ENCODE measurements around the gene ZNF148.
A peak's percentile ranks its signal among the peaks of the same experiment; 100 is the strongest.
"Not testable (repeated sequence)": the region's sequence is repeated elsewhere in the genome, so short reads cannot be mapped to it uniquely, and the experiment has no call there.

ZNF148 gene

DNA sequence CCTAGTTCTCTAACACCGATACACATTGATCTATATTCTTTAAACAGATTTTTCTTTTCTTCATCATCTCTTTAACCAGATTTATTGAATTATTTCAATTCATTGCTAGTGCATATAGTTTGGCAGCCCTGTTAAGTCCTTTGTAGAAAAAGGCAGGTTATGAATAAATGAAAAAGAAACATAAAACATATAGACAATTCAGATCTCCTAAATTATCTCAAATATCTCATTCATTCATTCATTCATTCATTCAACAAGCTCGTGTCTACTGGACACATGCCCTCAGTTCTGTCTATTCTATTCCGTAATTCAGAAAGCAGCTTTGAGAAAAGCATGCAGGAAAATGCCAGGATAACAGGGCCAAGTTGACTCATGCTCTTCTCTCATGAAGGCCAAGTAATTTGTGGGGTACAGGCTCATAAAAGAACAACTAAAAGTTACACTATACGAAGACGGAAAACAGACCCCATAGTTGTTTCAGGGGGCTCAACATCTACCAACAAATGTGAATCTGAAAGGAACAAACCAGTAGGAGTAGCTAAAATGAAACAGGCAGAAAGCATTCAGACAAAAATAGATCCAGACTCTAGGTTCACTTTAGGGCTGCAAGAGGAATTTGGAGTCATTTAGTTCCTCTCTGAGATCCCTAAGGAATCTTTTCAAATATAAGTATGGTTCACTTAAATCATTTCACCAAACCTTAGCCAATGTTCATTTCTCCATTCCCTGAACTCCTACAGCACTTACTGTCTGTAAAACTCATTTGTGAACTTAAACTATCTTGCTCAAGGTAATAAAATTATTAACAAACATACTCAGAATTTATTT lies 7.5 kb downstream of the ZNF148 start:
- no peak for DNase-seq

DNA sequence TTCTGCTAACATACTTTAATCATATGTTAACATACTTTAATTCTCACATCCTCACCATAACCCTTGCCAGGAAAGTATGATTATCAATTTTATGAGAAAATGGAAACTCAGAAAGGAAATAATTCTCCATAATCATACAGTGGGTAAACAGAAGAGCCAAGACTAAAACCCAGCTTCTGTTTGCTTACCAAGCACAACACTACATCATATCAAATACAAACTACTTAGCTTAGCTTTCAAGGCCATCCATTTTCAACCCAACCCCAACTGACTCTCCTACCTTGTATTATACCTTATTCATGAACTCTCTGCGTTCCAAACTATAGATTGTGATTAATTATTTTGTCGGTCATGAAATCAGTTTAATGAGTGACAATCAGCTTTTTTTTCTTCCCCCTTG lies 9.0 kb downstream of the ZNF148 start:
- DNase-seq: no peak

DNA sequence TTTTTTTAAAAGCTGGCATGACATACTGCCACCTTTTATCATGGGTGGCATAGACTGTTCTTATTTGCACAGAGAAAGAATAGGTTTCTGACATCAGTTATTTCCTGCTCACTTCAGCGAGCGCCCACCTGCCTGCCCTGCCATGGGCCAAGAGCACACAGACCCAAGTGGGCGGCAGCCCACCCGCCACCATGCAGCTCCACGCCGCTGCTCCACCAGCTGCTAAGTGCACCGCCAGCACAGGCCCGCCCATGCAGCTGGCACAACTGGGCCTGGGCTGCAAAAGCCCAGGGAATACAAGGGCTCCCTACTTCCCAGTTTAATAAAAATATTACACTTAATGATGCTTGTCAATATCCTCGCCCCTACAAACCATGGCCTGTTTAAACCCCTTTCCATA lies 15.4 kb downstream of the ZNF148 start:
- no peak for DNase-seq

DNA sequence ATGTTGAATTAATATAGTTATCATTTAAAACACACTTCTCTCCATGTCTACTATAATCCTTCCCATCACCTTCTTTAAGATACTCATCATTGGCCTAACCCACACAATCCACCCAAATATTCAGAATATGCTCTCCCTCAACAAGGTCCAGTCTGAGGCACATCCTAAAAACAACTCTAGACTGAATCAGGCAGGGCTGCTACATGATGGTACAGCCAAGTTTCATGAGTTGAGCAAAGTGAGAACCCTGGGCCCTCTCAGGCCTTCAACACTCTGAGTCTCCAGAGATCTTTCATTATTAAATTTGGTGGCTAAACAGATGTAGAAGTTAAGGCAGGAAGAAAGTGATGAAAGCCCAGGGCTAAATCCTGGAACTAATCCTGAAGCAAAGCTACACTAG lies 16.2 kb downstream of the ZNF148 start:
- no peak for DNase-seq

DNA sequence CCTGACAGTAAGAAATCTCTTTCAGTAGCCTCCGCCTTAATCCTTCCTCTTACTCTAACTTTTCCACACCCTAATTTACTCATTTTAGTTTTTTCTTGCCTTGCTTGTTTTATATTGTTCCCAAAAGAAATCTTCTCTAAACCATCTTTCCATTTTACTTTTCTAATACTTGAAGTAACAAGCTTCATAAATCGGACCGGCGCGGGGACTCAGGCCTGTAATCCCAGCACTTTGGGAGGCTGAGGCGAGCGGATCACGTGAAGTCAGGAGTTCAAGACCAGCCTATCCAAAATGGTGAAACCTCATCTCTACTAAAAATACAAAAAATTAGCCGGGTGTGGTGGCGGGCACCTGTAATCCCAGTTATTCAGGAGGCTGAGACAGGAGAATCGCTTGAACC lies 17.3 kb downstream of the ZNF148 start:
- DNase-seq: no peak

DNA sequence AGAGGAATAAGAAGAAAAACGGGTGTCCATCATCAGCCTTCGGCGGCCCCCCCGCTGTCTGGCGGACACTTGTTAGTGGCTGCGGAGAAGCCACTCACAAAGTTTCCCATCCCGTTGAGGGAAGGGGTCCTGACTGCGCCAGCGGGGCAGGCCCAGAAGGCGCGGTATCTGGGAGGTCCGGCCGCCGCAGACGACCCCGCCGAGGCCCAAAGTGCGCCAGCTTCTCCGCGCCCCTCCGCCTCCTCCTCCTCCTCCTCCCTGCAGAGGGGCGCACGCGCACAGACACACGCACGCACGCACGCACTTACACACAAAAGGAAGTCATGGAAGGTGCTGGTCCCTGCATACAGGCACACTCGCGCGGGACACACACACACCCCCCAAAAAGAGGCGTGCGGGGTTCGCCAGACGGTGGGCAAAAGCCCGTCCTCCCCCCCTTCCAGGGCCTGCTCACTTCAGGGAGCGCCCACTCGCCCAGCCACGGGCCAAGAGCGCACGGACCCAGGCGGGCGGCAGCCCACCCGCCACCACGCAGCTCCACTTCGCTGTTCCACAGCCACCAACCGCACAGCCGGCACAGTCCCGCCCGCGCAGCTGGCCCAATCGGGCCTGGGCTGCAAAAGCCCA lies 18.0 kb downstream of the ZNF148 start:
- DNase-seq: peak in 1 of 2 experiments; percentile 32

DNA sequence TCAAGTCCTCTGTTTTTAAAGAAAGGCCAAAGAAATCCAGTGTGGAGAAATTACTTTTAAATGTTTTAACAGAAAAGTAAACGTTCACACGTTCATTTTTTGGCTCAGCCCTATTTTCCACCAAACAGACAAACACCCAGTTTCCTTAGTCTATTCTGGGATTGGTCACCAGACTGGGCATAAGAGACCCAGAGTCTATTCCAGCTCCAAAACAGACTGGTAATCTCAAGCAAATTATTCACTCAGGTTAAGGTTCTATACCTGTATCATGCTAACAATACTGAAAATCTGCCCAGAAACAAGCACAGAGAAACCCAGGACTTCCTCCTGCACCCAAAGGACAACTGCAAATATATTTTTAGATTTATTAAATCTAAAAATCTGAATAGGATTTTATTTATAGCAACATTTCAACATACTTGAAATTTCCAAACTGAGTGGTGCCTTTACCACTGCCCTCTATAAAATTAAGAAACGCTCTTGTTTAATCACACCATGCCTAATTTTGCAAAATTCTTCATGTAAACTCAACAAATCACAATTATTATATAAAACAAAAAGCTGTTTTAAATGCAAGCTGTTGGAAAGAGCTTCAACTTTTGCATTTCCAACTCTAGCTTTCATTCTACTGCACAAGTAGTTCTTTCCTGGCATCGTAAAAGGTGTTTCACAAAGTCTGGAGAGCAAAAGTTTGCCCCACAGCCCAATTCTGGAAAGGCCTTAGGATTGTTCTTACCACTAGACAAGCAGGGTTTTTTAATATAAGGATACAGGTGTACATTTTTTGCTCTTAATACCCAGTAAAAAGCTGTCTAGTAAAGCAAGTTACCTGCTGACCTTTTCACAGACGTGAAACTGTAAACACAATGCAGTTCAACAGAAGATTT lies 18.7 kb downstream of the ZNF148 start:
- no peak for DNase-seq

DNA sequence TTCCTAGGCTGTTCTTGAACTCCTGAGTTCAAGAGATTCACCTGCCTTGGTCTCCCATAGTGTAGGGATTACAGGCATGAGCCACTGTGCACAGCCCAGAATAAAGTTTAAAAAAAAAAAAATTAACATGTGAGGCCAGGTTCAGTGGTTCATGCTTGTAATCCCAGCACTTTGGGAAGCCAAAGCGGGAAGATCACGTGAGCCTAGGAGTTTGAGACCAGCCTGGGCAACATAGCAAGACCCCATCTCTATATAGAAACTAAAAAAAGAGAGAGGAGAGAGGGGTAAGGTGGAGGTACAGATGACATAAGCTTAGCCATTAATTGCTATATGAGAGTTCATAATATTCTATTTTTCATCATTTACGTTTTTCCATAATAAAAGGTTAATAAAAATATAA lies 21.5 kb downstream of the ZNF148 start:
- DNase-seq: no peak

DNA sequence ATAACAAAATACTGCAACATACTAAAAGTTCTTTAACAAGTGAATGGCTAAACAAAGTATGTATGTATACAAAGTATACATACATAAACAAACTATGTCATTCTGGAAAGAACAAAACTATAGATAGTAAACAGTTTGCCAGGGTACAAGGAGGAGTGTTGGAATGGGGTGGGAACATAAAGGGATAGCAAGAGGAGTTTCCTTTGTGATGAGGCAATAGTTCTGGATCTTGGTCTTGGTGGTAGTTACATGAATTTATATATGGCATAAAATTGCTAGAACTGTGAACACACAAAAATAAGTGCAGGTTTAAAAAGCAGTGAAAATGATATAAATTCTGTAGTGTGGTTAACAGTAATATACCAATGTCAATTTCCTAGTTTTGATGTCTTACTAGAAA lies 22.0 kb downstream of the ZNF148 start:
- no peak for DNase-seq

DNA sequence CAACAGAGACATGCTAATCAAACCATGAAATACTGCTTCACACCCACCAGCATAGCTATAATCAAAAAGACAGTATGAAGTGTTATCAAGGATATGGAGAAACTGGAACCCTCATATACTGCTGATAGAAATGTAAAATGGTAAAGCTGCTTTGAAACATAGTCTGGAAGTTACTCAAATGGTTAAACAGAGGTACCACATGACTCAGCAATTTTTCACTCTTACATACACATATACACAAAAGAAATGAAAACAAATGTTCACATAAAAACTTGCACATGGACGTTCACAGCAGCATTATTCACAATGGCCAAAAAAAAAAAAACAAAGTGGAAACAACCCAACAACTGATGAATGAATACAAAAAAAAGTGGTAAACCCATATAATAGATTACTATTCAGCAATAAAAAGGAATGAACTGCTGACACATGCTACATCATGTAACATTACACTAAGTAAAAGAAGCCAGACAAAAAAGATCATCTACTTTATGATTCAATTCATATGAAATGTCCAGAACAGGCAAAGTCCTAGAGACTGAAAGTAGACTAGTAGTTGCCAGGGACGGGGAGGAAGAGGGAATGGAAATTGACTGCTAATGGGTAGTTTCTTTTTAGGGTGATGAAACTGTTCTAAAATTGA lies 23.2 kb downstream of the ZNF148 start:
- DNase-seq: no peak

DNA sequence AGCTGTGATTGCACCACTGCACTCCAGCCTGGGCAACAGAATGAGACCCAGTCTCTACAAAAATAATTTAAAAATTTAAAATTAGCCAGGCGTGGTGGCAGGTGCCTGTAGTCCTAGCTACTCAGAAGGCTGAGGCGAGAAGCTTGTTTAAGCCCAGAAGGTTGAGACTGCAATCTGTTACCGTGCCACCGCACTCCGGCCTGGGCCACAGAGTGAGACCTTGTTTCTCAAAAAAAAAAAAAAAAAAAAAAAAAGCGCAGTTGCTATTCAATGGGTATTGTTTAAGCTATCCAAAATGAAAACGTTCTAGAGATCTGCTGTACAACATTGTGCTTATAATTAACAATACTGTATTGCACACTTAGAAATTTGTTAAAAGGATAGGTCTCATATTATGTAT lies 24.0 kb downstream of the ZNF148 start:
- no peak for DNase-seq

DNA sequence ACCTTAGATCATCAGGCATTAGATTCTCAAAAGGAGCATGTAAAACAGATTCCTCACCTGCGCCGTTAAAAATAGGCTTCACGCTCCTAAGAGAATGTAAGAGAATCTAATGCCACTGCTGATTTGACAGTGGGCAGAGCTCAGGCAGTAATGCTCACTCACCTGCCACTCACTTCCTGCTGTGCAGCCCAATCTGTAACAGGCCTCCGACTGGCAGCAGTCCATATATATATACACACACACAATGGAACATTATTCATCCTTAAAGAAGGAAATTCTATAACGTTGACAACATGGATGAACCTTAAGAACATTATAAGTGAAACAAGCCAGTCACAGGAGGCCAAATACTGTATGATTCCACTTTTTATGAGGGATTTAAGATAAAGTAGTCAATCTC lies 24.5 kb downstream of the ZNF148 start:
- DNase-seq: no peak

DNA sequence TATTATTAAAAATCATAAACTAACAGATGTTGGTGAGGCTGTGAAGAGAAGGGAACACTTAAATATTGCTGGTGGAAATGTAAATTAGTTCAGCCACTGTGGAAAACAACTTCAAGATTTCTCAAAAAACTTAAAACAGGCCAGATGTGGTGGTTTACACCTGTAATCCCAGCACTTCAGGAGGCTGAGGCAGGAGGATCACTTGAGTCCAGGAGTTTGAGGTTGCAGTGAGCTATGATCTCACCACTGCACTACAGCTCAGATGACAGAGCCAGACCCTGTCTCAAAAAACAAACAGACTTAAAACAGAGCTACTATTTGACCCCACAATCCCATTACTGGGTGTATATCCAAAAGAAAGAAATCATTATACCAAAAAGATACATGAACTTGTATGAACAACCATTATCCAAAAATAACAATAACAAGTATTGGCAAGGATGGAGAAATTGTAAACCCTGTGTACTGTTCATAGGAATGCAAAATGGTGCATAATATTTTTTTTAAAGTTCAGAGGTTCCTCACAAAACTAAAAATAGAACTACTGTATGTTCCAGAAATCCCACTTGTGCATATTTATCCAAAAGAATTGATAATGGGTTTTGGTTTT lies 25.5 kb downstream of the ZNF148 start:
- no peak for DNase-seq

DNA sequence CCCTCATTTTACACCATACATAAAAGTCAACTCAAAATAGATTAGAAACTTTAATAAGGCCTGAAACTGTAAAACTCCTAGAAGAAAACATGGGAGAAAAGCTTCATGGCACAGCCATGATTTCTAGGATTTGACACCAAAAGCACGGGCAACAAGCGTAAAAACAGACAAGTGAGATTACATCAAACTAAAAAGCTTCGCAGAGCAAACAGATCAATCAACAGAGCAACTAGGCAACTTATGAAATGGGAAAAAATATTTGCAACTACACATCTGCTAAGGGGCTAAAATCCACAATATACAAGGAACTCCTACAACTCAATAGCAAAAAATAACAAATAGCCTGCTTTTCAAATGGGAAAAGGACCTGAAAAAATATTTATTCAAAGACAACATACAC lies 26.1 kb downstream of the ZNF148 start:
- no peak for DNase-seq

DNA sequence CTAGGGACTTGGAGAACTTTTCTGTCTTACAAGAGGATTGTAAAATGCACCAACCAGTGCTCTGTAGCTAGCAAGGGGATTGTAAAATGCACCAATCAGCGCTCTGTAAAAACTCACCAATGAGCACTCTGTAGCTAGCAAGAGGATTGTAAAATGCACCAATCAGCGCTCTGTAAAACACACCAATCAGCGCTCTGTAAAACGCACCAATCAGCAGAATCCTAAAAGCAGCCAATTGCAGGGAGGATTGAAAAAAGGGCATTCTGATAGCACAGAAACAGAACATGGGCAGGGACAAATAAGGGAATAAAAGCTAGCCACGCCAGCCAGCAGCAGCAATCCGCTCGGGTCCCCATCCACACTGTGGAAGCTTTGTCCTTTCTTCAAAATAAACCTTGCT lies 31.8 kb downstream of the ZNF148 start:
- DNase-seq: not testable (repeated sequence)

DNA sequence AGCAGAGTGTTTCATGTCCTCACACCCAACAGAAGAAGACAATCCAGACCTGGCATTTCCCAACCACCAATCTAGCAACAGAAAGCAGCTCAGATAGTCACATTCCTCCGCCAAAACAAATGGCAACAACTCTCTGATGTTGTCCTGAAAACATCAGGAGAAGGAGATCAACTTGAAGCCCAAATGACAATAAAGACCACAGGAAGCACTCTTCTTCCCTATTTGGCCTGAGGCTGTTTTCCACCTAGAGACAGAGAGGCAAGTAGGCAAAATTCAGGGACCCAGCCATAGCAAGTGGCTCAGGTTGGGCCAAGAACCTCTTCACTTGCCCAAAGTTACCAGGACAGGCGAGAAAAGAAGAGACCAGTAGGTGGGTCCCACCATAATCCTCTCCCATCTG lies 35.0 kb downstream of the ZNF148 start:
- DNase-seq: no peak

DNA sequence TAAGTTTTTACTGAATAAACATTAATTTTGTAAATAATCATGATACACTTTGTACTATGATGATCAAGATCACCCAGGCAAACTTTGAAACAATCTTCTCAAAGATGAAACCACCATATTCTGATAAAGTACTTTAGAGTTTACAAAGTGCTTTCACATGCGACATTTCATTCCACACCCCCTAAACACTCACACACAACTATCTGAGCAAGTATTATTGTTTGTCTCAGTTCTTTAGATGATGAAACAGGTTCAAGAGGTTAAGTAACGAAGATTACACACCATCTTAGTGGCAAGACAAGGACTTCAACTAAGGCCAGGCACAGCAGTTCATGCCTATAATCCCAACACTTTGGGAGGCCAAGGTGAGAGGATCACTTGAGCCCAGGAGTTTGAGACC lies 37.6 kb downstream of the ZNF148 start:
- DNase-seq: no peak

DNA sequence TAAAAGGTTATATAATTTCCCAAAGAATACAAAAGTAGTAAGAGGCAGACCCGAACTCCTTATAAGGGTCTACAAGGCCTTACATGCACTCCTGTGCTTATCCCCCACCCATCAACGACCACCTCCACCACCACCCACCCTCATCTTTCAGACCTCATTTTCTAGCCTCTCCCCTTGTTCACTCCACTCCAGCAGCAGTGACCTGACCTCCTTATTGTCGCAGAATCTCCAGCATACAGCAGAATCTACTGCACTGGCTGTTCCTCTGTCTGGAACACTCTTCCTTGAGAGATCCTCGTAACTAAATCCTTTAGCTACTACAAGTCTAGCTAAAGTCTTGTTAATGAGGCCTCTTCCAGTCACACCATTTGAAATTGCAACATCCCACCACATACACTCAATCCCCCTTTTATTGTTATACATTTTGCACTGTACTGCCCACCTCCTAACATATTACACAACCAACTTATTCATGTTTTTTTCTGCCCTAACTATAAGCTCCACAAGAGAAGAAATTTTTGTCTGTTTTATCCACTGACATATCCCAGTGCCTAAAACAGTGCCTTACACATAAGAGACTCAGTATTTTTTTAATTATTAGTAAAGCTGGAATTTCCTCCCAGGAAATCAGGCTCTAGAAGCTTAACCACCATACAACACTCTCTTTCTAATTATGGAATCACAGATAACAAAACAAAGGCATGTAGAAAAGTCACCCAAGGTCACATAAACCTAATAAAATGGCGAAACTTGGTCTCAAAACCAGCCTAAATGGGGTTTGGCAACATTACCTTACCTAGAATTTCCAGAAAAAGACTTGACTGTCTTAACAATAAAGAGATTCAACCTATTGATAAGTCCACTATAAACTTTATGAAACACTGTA lies 40.2 kb downstream of the ZNF148 start:
- no peak for DNase-seq

DNA sequence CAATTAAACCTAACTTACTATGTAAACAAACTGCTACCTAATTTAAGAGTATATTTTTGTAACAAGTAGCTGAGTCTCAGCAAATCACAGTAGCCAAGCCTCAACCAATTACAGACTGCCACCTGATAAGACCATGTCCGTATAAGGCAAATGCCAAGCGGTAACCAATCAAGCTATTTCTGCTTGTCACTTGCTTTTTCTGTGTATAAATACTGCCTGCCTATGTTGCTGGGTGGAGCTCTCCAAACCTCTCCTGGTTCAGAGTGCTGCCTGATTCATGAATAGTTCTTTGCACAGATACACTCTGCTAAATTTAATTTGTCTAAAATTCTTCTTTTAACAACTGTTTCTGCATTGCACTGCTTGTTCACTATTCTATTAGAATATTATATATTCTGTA lies 42.6 kb downstream of the ZNF148 start:
- no peak for DNase-seq

DNA sequence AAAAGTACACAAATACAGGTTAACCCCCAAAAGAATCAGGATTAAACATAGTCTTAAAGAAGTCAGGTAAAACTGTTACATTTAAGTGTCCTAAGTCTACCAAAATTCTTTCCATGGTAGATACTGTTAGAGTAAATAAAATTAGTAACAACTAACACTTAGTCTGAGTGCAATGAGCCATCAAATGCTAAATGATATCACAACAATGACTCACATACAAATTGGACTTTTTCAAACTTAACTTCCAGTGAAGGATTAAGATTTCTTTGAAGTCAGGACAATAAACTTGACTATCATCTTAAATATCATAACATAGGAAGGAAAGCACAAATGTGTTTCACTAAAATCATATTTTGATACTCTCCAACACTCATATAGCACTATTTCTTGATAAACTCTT lies 43.9 kb downstream of the ZNF148 start:
- no peak for DNase-seq

DNA sequence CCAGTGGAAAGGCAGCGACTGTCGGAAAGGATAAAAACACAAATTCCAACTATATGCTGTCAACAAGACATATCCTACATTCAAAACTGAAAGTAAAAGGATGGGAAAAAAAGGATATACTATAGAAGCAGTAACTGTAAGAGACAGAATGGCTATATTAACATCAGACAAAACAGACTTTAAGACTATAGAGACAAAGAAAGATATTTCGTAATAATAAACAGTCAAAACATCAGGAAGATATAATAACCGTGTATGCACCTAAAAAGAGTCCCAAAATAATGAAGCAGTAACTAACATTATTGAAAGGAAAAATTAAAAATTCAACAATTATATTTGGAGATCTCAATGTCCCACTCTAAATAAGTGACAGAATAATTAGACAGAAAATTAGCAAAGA lies 48.2 kb downstream of the ZNF148 start:
- DNase-seq: no peak

DNA sequence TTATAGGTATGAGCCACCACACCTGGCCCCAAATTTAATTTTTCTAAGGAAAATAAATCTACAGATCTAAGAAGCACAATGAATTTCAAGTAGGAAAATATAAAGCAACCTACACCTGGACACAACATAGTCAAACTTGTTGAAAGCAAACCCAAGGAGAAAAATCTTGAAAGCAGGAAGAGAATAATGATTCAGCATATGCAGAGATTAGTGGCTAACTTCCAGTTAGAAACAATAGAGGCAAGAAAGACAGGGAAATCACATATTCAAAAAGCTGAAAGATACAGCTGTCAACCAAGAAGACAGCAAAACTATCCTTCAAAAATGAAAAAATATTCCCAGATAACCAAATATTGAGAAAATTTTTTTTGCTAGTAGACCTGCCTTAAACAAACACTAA lies 49.4 kb downstream of the ZNF148 start:
- no peak for DNase-seq
